T-helper 1 cell (primary cell): ENCODE results near the gene MARS1.
"Not testable (repeated sequence)": the region's sequence is repeated elsewhere in the genome, so short reads cannot be mapped to it uniquely, and the experiment has no call there.

Experiments
- DNase-seq, 5 donors: peaks; one replicate each; pipeline ENCODE4 v3.0.0-alpha.2; 2012 to 2020

MARS1 gene

GRCh38 chr12:57495051-57495701, 7.3 kb downstream of the MARS1 start:
- DNase-seq = not testable (repeated sequence)

- no peak for DNase-seq
Observed at GRCh38 chr12:57496822-57497221, 9.0 kb downstream of the MARS1 start.

GRCh38 chr12:57497223-57498131, 9.6 kb downstream of the MARS1 start:
- DNase-seq = no peak

- no peak for DNase-seq
Observed at GRCh38 chr12:57498132-57498502, 10.2 kb downstream of the MARS1 start.

- DNase-seq = no peak
Observed at GRCh38 chr12:57498571-57498970, 10.7 kb downstream of the MARS1 start.

GRCh38 chr12:57500213-57500612, 12.3 kb downstream of the MARS1 start:
- no peak for DNase-seq

- DNase-seq = not testable (repeated sequence)
Observed at GRCh38 chr12:57502311-57502969, 14.6 kb downstream of the MARS1 start.

- DNase-seq = not testable (repeated sequence)
Observed at GRCh38 chr12:57506541-57506940, 18.7 kb downstream of the MARS1 start.

- DNase-seq = not testable (repeated sequence)
Observed at GRCh38 chr12:57507796-57508195, 19.9 kb downstream of the MARS1 start.

- DNase-seq = no peak
Observed at GRCh38 chr12:57511161-57511560, 23.3 kb downstream of the MARS1 start.

- DNase-seq = no peak
Observed at GRCh38 chr12:57511588-57512325, 23.9 kb downstream of the MARS1 start.

- DNase-seq = no peak
Observed at GRCh38 chr12:57512665-57513064, 24.8 kb downstream of the MARS1 start.

- DNase-seq = no peak
Observed at GRCh38 chr12:57513266-57513665, 25.4 kb downstream of the MARS1 start.

- not testable (repeated sequence) for DNase-seq
Observed at GRCh38 chr12:57513677-57514076, 25.8 kb downstream of the MARS1 start.

GRCh38 chr12:57514246-57514645, 26.4 kb downstream of the MARS1 start:
- not testable (repeated sequence) for DNase-seq

GRCh38 chr12:57514720-57515407, 27.0 kb downstream of the MARS1 start:
- DNase-seq = no peak

GRCh38 chr12:57515408-57515933, 27.6 kb downstream of the MARS1 start:
- DNase-seq = no peak

- no peak for DNase-seq
Observed at GRCh38 chr12:57515934-57516541, 28.2 kb downstream of the MARS1 start.

- no peak for DNase-seq
Observed at GRCh38 chr12:57516617-57517153, 28.8 kb downstream of the MARS1 start.

- no peak for DNase-seq
Observed at GRCh38 chr12:57517187-57517586, 29.3 kb downstream of the MARS1 start.

GRCh38 chr12:57517718-57518117, 29.9 kb downstream of the MARS1 start:
- DNase-seq = not testable (repeated sequence)
